Neural cell (in vitro differentiated cells): ENCODE measurements around the gene CARS2. TPM values are rescaled to one million over a fixed set of nuclear protein-coding genes. Genes with fewer than 3 reads are reported as not detected.

Source experiments
- H2AFZ ChIP-seq: fragments of 200-600, 300-800 bp; sonication (generic), shearing (Covaris generic); 2 replicates; pipeline ENCODE4 v1.6.0; 2014; ENCODE audit warnings: low read depth, mild to moderate bottlenecking, antibody characterized with exemption, low read length, moderate library complexity
- H3F3A ChIP-seq: fragments of 200-600 bp; shearing (Covaris generic); 2 replicates; pipeline ENCODE4 v1.6.1; 2016; ENCODE audit warnings: mild to moderate bottlenecking, moderate library complexity, mixed read lengths, antibody characterized with exemption, low read length; ENCODE audit not compliant: insufficient read depth, poor library complexity, severe bottlenecking
- H3K27ac ChIP-seq: fragments of 200-600, 300-800 bp; sonication (generic), shearing (Covaris generic); 2 replicates; pipeline ENCODE4 v1.5.1; 2014; ENCODE audit warnings: mild to moderate bottlenecking, low read length, moderate library complexity
- H3K27me3 ChIP-seq: fragments of 300-800, 200-600 bp; sonication (generic), shearing (Covaris generic); 2 replicates; pipeline ENCODE4 v1.6.0; 2014; ENCODE audit warnings: mild to moderate bottlenecking, low read depth, low read length, moderate library complexity; ENCODE audit not compliant: insufficient read depth
- H3K36me3 ChIP-seq: fragments of 300-800, 200-600 bp; sonication (generic), shearing (Covaris generic); 2 replicates; pipeline ENCODE4 v1.5.1; 2014; ENCODE audit warnings: mild to moderate bottlenecking, antibody characterized with exemption, low read length, moderate library complexity; ENCODE audit not compliant: insufficient read depth
- H3K4me2 ChIP-seq: fragments of 300-800, 200-600 bp; sonication (generic), shearing (Covaris generic); 2 replicates; pipeline ENCODE4 v1.6.0; 2014; ENCODE audit warnings: mild to moderate bottlenecking, low read length
- H3K4me3 ChIP-seq: fragments of 300-800, 200-600 bp; sonication (generic), shearing (Covaris generic); 2 replicates; pipeline ENCODE4 v1.5.1; 2014; ENCODE audit warnings: mild to moderate bottlenecking, low read length, moderate library complexity
- H3K79me2 ChIP-seq: fragments of 200-600 bp; shearing (Covaris generic); replicated peaks from 2 replicates; pipeline ENCODE4 v1.6.0; 2014; ENCODE audit warnings: mild to moderate bottlenecking, low read length, moderate library complexity; ENCODE audit not compliant: insufficient read depth
- H3K9ac ChIP-seq: fragments of 300-800, 200-600 bp; sonication (generic), shearing (Covaris generic); 2 replicates; pipeline ENCODE4 v1.6.1; 2016; ENCODE audit warnings: mild to moderate bottlenecking, low read length, mixed read lengths
- H3K9me2 ChIP-seq: fragments of 200-600 bp; shearing (Covaris generic); 2 replicates; pipeline ENCODE4 v1.6.1; 2016; ENCODE audit warnings: mild to moderate bottlenecking, low read length, mixed read lengths; ENCODE audit not compliant: insufficient read depth
- H3K9me3 ChIP-seq: fragments of 200-600, 300-800 bp; sonication (generic), shearing (Covaris generic); 2 replicates; pipeline ENCODE4 v1.6.1; 2016; ENCODE audit warnings: mild to moderate bottlenecking, mixed run types, low read length, moderate library complexity, mixed read lengths
- H4K20me1 ChIP-seq: fragments of 200-600 bp; shearing (Covaris generic); 2 replicates; pipeline ENCODE4 v1.6.1; 2016; ENCODE audit warnings: mild to moderate bottlenecking, mixed run types; ENCODE audit not compliant: insufficient read depth
- CTCF ChIP-seq: fragments of 450-650 bp; IDR thresholded peaks from 2 replicates; pipeline ENCODE4 v1.5.1; 2014; ENCODE audit warnings: antibody characterized with exemption, mild to moderate bottlenecking, moderate library complexity; ENCODE audit not compliant: poor library complexity, severe bottlenecking
- EP300 ChIP-seq: fragments of 450-650 bp; conservative IDR thresholded peaks from 2 replicates; pipeline ENCODE4 v1.6.1; 2014; ENCODE audit warnings: antibody characterized with exemption, mild to moderate bottlenecking, moderate library complexity; ENCODE audit not compliant: poor library complexity, severe bottlenecking
- EZH2 ChIP-seq: fragments of 200-600, 300-800 bp; shearing (Covaris generic), sonication (generic); IDR thresholded peaks from 2 replicates; pipeline ENCODE4 v1.6.1; 2014; ENCODE audit warnings: antibody characterized with exemption, low read length, borderline replicate concordance, mild to moderate bottlenecking; ENCODE audit not compliant: insufficient read depth, poor library complexity, severe bottlenecking
- MXI1 ChIP-seq: fragments of 450-650 bp; conservative IDR thresholded peaks from 2 replicates; pipeline ENCODE4 v1.6.1; 2014; ENCODE audit warnings: antibody characterized with exemption, mild to moderate bottlenecking; ENCODE audit not compliant: poor library complexity, severe bottlenecking
- POLR2AphosphoS5 ChIP-seq: IDR thresholded peaks from 2 replicates; pipeline ENCODE4 v1.6.1; 2012
- RAD21 ChIP-seq: fragments of 450-650 bp; conservative IDR thresholded peaks from 2 replicates; pipeline ENCODE4 v1.6.1; 2014; ENCODE audit warnings: antibody characterized with exemption, mild to moderate bottlenecking, moderate library complexity
- REST ChIP-seq: IDR thresholded peaks from 2 replicates; pipeline ENCODE4 v1.6.1; 2012; ENCODE audit warnings: borderline replicate concordance
- SMC3 ChIP-seq: fragments of 450-650 bp; conservative IDR thresholded peaks from 2 replicates; pipeline ENCODE4 v1.6.1; 2014; ENCODE audit warnings: antibody characterized with exemption, mild to moderate bottlenecking, moderate library complexity; ENCODE audit not compliant: poor library complexity
- TAF1 ChIP-seq: IDR thresholded peaks from 2 replicates; pipeline ENCODE4 v1.6.1; 2012; ENCODE audit warnings: low read depth
- polyA plus RNA-seq: library from polyadenylated mRNA; depleted of rRNA; stranded (reverse); fragments of >200 nt; gene quantifications from 2 replicates; pipeline ENCODE4 v1.2.3, GENCODE V29; 2014

The CARS2 gene
- polyA plus RNA-seq, 1 donor from 2014 or later, result 92.2 TPM

- H3K27ac ChIP-seq, result no peak overlapping the region
- H3K9me2 ChIP-seq, result no peaks in the 10 kb centered on the region
- no peaks in the 10 kb centered on the region for H3K9me3 ChIP-seq
- no peaks in the 10 kb centered on the region for H3K36me3 ChIP-seq
- no peaks in the 10 kb centered on the region for H3K27me3 ChIP-seq
- no peak for TF ChIP-seq TAF1
- no peak for TF ChIP-seq CTCF
- no peak for TF ChIP-seq POLR2AphosphoS5
- TF ChIP-seq EP300, result no peak
- no peak for TF ChIP-seq EZH2
- TF ChIP-seq REST, result no peak
- no peak for TF ChIP-seq RAD21
- TF ChIP-seq SMC3, result no peak
- TF ChIP-seq MXI1, result no peak
- H2AFZ ChIP-seq, result no peak overlapping the region
- H3F3A ChIP-seq, result no peaks in the 10 kb centered on the region
- no peak overlapping the region for H3K9ac ChIP-seq
- H3K4me3 ChIP-seq, result no peak overlapping the region
- H3K79me2 ChIP-seq, result no peaks in the 10 kb centered on the region
- no peak overlapping the region for H3K4me2 ChIP-seq
- H4K20me1 ChIP-seq, result no peaks in the 10 kb centered on the region
Measured at GRCh38 chr13:110629735-110630134, 76.2 kb downstream of the CARS2 start.

DNA sequence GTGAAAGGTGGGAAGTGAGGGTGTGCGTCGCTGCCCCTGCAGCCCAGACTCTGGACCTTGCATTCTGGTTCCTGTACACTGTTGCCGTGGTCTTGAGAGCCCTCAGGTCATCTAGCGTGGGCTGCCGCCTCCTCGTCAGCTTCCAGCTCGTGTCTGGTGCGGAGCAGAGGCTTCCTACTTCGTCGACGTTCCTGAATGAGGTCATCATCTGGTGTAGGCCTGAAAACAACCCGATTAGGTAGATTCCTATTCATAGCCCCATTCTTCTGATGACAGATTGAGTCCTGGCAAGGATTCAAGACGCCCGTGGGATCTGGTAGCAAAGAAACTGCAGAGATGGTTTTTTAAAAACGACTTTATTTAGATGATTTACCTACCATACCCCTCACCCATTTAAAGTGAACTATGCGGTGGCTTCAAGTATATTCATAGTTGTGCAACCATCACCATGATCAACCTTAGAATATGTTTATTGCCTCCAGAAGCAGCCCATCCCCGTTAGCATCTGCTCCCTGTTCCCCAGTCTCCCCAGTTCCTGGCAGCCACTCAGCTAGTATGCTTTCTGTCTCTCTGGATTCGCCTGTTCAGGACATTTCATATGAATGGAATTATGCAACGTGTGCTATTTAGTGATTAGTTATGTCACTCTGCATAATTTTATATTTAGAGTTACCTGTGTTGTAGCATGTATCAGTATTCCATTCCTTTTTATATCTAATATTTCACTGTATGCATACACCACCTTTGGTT, 76.8 kb downstream of the CARS2 start:
- Histone ChIP-seq H3K4me2 (no peak overlapping the region), H3K36me3 (no peaks in the 10 kb centered on the region), H3K4me3 (no peak overlapping the region), H3K9me2 (no peaks in the 10 kb centered on the region), H2AFZ (no peak overlapping the region), H3K27me3 (no peaks in the 10 kb centered on the region), H3K79me2 (no peaks in the 10 kb centered on the region), H3F3A (no peaks in the 10 kb centered on the region), H3K27ac (no peak overlapping the region), H4K20me1 (no peaks in the 10 kb centered on the region), H3K9ac (no peak overlapping the region), H3K9me3 (no peaks in the 10 kb centered on the region)
- TF ChIP-seq MXI1 (no peak), SMC3 (no peak), TAF1 (no peak), POLR2AphosphoS5 (no peak), EP300 (no peak), REST (no peak), RAD21 (no peak), CTCF (no peak), EZH2 (no peak)
